HUES64 (cell line): ENCODE results near the gene CCDC146.
"Not testable (repeated sequence)": the region's sequence is repeated elsewhere in the genome, so short reads cannot be mapped to it uniquely, and the experiment has no call there.

Source experiments
- H3K27ac ChIP-seq: 2 replicates; pipeline ENCODE4 v1.7.0; 2013; ENCODE audit warnings: low read depth, low read length, inconsistent platforms
- H3K27me3 ChIP-seq: 2 replicates; pipeline ENCODE4 v1.6.1; 2013; ENCODE audit warnings: mild to moderate bottlenecking, low read length; ENCODE audit not compliant: insufficient read depth
- H3K36me3 ChIP-seq: 2 replicates; pipeline ENCODE4 v1.6.1; 2013; ENCODE audit warnings: mild to moderate bottlenecking, low read length; ENCODE audit not compliant: insufficient read depth
- H3K4me1 ChIP-seq: 2 replicates; pipeline ENCODE4 v1.6.1; 2013; ENCODE audit warnings: mild to moderate bottlenecking, low read length, moderate library complexity; ENCODE audit not compliant: insufficient read depth
- H3K4me3 ChIP-seq: 2 replicates; pipeline ENCODE4 v1.5.1; 2013; ENCODE audit warnings: mild to moderate bottlenecking, low read length, moderate library complexity
- H3K9ac ChIP-seq: 2 replicates; pipeline ENCODE4 v1.6.1; 2013; ENCODE audit warnings: mild to moderate bottlenecking, low read depth, low read length
- H3K9me3 ChIP-seq: 2 replicates; pipeline ENCODE4 v1.6.1; 2013; ENCODE audit warnings: low read depth, low read length; ENCODE audit not compliant: insufficient read depth
- WGBS: fragments of 150-250, 120-280 bp; methylation state at CpG from one replicate; pipeline ENCODE4 v1.1.7; 2013; ENCODE audit warnings: missing lambda C conversion rate; 5-methylcytosine and 5-hydroxymethylcytosine counted together

CCDC146 gene

DNA sequence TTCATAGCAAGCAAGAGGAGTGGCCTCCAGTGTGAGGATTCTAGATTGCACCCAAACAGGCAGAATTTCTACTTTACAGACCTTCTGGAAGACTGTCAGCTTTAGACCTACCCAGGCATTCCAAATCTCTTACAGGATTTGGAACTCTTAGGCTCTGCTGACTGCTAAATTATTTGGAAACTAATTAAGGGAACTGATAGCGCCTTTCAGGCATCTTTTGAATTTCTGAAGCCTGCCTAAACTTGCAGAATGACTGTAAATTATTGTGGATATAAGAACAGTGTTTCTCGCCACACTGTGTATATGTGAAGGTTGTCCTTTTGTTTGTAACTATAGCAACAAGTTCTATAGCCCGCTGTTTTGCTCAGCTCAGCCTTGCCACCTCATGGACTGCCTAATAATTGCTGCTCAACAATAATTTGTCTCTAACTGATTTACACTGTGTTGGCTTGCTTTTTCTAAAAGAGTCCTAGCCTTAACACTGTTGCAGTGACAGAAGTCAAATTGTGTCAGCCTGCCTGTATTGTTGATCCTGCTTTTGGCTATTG, 32.6 kb downstream of the CCDC146 start:
- H3K36me3 ChIP-seq, H3K9me3 ChIP-seq, H3K4me1 ChIP-seq, H3K4me3 ChIP-seq, H3K27ac ChIP-seq, H3K9ac ChIP-seq, H3K27me3 ChIP-seq: not testable (repeated sequence)
- WGBS: 91% methylated on average over 1 of the region's 3 CpGs

GRCh38 chr7:77155601-77156377, 33.4 kb downstream of the CCDC146 start:
- H3K4me1 ChIP-seq, H3K27ac ChIP-seq, H3K27me3 ChIP-seq, H3K9ac ChIP-seq, H3K4me3 ChIP-seq, H3K36me3 ChIP-seq, H3K9me3 ChIP-seq: not testable (repeated sequence)
- WGBS: 80% methylated on average over 2 of the region's 5 CpGs

- H3K9me3 ChIP-seq, H3K4me3 ChIP-seq, H3K9ac ChIP-seq, H3K36me3 ChIP-seq, H3K4me1 ChIP-seq, H3K27me3 ChIP-seq, H3K27ac ChIP-seq: not testable (repeated sequence)
- no CpG with 5 or more reads among the region's 1 CpG for WGBS
Measured at GRCh38 chr7:77157034-77157433, 34.6 kb downstream of the CCDC146 start.

- Histone ChIP-seq H3K27ac (no peak overlapping the region), H3K4me1 (no peaks in the 10 kb centered on the region), H3K9ac (no peak overlapping the region), H3K36me3 (no peaks in the 10 kb centered on the region), H3K4me3 (no peak overlapping the region), H3K9me3 (no peaks in the 10 kb centered on the region), H3K27me3 (no peaks in the 10 kb centered on the region)
- WGBS: 91% methylated on average over 1 of the region's 1 CpG
Measured at GRCh38 chr7:77157446-77157845, 35.0 kb downstream of the CCDC146 start.

GRCh38 chr7:77171073-77171472, 48.7 kb downstream of the CCDC146 start:
- not testable (repeated sequence) for H3K27me3 ChIP-seq, H3K9ac ChIP-seq, H3K4me3 ChIP-seq, H3K36me3 ChIP-seq, H3K27ac ChIP-seq, H3K4me1 ChIP-seq, H3K9me3 ChIP-seq
- 88% methylated on average over 4 of the region's 4 CpGs for WGBS

DNA sequence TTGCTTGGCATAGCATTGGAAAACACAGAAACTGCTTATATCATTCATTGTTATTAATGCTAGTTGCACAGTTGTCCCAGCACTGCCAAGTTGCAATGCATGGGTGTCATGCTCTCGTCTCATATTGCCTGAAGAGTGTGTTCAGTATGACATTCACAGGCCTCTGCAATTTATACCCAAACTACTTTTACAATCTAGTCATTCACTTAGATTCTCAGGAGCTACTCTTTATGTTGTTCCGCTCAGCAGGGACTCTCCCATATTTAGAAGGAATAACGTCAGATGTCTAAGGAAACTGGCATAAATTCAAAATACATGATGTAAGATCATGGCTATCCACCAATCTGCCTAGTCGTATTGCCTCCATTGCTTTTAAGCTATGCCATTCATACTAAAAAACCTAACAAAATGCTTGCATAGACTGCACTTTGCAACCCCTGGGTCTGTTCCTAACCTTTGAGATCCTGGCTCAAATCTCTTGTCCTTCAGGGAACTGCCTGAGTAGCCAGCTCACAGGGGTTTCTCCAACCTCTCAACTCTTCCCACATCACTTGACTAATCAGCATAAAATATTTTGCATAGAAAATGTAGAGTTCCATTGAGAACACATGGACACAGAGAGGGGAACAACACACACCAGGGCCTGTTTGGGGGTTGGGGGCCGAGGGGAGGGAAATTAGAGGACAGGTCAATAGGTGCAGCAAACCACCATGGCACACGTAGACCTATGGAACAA, 50.2 kb downstream of the CCDC146 start:
- H3K4me3 ChIP-seq, H3K9ac ChIP-seq, H3K27me3 ChIP-seq, H3K36me3 ChIP-seq, H3K4me1 ChIP-seq, H3K27ac ChIP-seq, H3K9me3 ChIP-seq: not testable (repeated sequence)
- 97% methylated on average over 3 of the region's 6 CpGs for WGBS

- WGBS: 83% methylated on average over 1 of the region's 4 CpGs
Measured at GRCh38 chr7:77174418-77174817, 52.0 kb downstream of the CCDC146 start.

GRCh38 chr7:77175274-77175800, 52.9 kb downstream of the CCDC146 start:
- WGBS: 100% methylated on average over 1 of the region's 3 CpGs
- not testable (repeated sequence) for H3K36me3 ChIP-seq, H3K27me3 ChIP-seq, H3K27ac ChIP-seq, H3K9ac ChIP-seq, H3K4me1 ChIP-seq, H3K9me3 ChIP-seq, H3K4me3 ChIP-seq

More at GRCh38 chr7:77174418-77174817, 52.0 kb downstream of the CCDC146 start:
- not testable (repeated sequence) for H3K9ac ChIP-seq, H3K27ac ChIP-seq, H3K36me3 ChIP-seq, H3K27me3 ChIP-seq, H3K4me1 ChIP-seq, H3K9me3 ChIP-seq, H3K4me3 ChIP-seq

DNA sequence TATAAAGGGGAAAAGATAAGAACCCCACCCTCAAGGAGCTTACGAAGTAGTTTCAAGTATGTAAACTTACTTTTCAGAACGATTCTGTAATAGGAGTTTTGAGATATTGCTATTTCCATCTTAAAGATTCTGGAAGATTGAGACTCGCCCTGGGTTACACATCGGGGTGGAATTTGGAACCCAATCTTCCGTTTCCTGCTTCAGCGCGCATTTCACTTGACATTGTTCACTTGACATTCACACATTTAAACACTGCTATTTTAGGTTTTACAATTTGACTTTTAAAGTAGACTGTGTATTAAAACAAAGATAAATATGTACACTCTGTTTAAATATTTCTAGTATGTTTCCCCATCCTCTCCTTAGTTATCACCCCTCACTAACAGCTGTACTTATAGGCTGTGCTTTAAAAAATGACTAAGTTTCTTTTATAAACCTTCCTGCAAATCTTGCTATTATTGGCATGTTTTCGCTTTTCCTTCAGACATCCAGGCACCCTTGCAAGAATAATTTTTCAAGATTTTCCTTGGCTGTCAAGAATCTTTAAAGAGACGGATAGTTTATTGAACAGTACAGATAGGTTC, 55.0 kb downstream of the CCDC146 start:
- not testable (repeated sequence) for H3K4me3 ChIP-seq, H3K27me3 ChIP-seq, H3K36me3 ChIP-seq, H3K4me1 ChIP-seq, H3K9me3 ChIP-seq, H3K27ac ChIP-seq, H3K9ac ChIP-seq
- WGBS: 96% methylated on average over 8 of the region's 9 CpGs

- H3K9me3 ChIP-seq, H3K4me1 ChIP-seq, H3K27me3 ChIP-seq, H3K4me3 ChIP-seq, H3K27ac ChIP-seq, H3K9ac ChIP-seq, H3K36me3 ChIP-seq: not testable (repeated sequence)
Measured at GRCh38 chr7:77178024-77178423, 55.6 kb downstream of the CCDC146 start.

- WGBS: 91% methylated on average over 4 of the region's 4 CpGs
- no peaks in the 10 kb centered on the region for H3K9me3 ChIP-seq
- H3K4me3 ChIP-seq: no peak overlapping the region
- no peak overlapping the region for H3K9ac ChIP-seq
- no peaks in the 10 kb centered on the region for H3K4me1 ChIP-seq
- H3K27ac ChIP-seq: no peak overlapping the region
- H3K36me3 ChIP-seq: no peaks in the 10 kb centered on the region
- H3K27me3 ChIP-seq: no peaks in the 10 kb centered on the region
Measured at GRCh38 chr7:77181015-77181595, 58.7 kb downstream of the CCDC146 start.
